Panc1 (cell line): Measurements from ENCODE around the gene SGIP1. TPM values are rescaled to one million over a fixed set of nuclear protein-coding genes. Genes with fewer than 3 reads are reported as not detected.

Experiments
- ATAC-seq: fragments of 200-7000 bp; cut with Tn5 transposase; 2 replicates; pipeline ENCODE4 v1.9.1; 2020; ENCODE audit warnings: mild to moderate bottlenecking, moderate library complexity
- BruUV-seq: library from RNA; stranded (reverse); fragments of 400-500 nt; replicated peaks from 2 replicates; lab custom pipeline; 2021; lab: Mats Ljungman, UMichigan
- CTCF ChIA-PET: fragments of 300-600 bp; sonication (Branson Sonifier 250); formaldehyde crosslinking; loops from one replicate; lab custom pipeline; 2022; ENCODE audit warnings: antibody characterized with exemption; lab: Charles Lee
- POLR2A ChIA-PET: fragments of 300-600 bp; sonication (Branson Sonifier 250); formaldehyde crosslinking; loops from one replicate; lab custom pipeline; 2022; ENCODE audit warnings: antibody characterized with exemption; lab: Charles Lee
- DNase-seq: peaks from one replicate; pipeline ENCODE4 v3.0.0-alpha.2; 2010; ENCODE audit warnings: low read depth, low spot score
- H3K27ac ChIP-seq: 2 replicates; pipeline ENCODE4 v1.5.1; 2011; ENCODE audit warnings: mild to moderate bottlenecking, low read length, inconsistent platforms
- H3K27me3 ChIP-seq: fragments of 200-500 bp; sonication (Bioruptor generic); 2 replicates; pipeline ENCODE4 v1.6.0; 2014; ENCODE audit warnings: low read length, inconsistent platforms; ENCODE audit not compliant: control insufficient read depth, insufficient read depth
- H3K36me3 ChIP-seq: fragments of 200-500 bp; sonication (Bioruptor generic); 2 replicates; pipeline ENCODE4 v1.5.1; 2014; ENCODE audit warnings: inconsistent platforms, mild to moderate bottlenecking, low read length, moderate library complexity; ENCODE audit not compliant: control insufficient read depth, insufficient read depth
- H3K4me1 ChIP-seq: 2 replicates; pipeline ENCODE4 v1.5.1; 2011; ENCODE audit warnings: inconsistent platforms, mild to moderate bottlenecking, low read length, moderate library complexity; ENCODE audit not compliant: control insufficient read depth, insufficient read depth
- H3K4me3 ChIP-seq, 2 experiments: 2 replicates each; pipeline ENCODE4 v1.5.1; 2011 to 2012; ENCODE audit warnings: low read depth in 2 of 2, low read length in 2 of 2, mild to moderate bottlenecking in 2 of 2, inconsistent platforms in 1 of 2, moderate library complexity in 1 of 2
- H3K9me3 ChIP-seq: fragments of 200-500 bp; sonication (Bioruptor generic); 2 replicates; pipeline ENCODE4 v1.5.1; 2014; ENCODE audit warnings: low read depth, mild to moderate bottlenecking, inconsistent platforms, low read length, moderate library complexity; ENCODE audit not compliant: control insufficient read depth, insufficient read depth
- POLR2AphosphoS5 ChIP-seq: IDR thresholded peaks from 2 replicates; pipeline ENCODE4 v1.6.1; 2012; ENCODE audit warnings: mild to moderate bottlenecking, low read depth, low read length, moderate library complexity
- SIN3A ChIP-seq: IDR thresholded peaks from 2 replicates; pipeline ENCODE4 v1.6.1; 2012; ENCODE audit warnings: low read depth, mild to moderate bottlenecking, low read length, moderate library complexity, borderline replicate concordance; ENCODE audit not compliant: insufficient read depth
- TCF7L2 ChIP-seq: IDR thresholded peaks from 2 replicates; pipeline ENCODE4 v1.6.1; 2011; ENCODE audit warnings: mild to moderate bottlenecking, low read depth, low read length, inconsistent platforms
- in situ Hi-C: cut with HindIII; loops from 2 replicates; pipeline ENCODE4 v1.10.0; 2016; ENCODE audit warnings: low sequenced_read_pairs, low pct_unique_long_range_greater_than_20kb
- intact Hi-C: fragments of 100-400 bp; cut with micrococcal nuclease; formaldehyde crosslinking; loops from one replicate; pipeline ENCODE4 v1.10.0; 2022; ENCODE audit not compliant: unreplicated experiment
- total RNA-seq: library from RNA; stranded (reverse); gene quantifications from one replicate; pipeline ENCODE4 v1.2.1, GENCODE V29; 2021; ENCODE audit not compliant: unreplicated experiment
- TF ChIP-seq, protein P1 (sequence below), 2 experiments: IDR thresholded peaks; 2 replicates each; pipeline ENCODE4 v1.6.1; 2011 to 2012; ENCODE audit warnings: low read depth in 2 of 2, control low read depth in 1 of 2, low read length in 1 of 2, mild to moderate bottlenecking in 1 of 2, moderate library complexity in 1 of 2; ENCODE audit not compliant: insufficient read depth in 1 of 2
- TF ChIP-seq, protein P2 (sequence below): fragments of 450-650 bp; IDR thresholded peaks from 2 replicates; pipeline ENCODE4 v1.5.1; 2017; ENCODE audit warnings: mild to moderate bottlenecking

Gene SGIP1
- total RNA-seq, 1 experiment from 2014 or later = 1.6 TPM

DNA sequence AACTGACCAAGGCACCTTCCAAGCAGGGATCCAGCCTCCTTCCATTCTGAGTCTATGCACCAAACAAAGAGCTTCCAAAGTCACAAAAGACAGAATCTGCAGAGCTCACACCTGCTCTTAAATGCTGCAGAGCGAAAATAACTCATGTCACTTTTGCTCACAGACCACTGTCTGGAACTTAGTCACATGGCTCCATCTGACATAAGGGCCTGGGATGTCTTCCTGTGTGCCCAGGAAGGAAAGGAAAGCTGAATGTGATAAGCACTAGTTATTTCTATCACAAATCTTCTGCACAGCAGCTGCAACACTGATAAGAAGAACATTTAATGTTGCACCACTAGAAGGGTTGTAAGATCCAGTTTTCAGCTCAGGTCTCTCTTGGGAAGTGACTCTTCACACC, 39.5 kb upstream of the SGIP1 start:
- Histone ChIP-seq H3K9me3 (no peaks in the 10 kb centered on the region), H3K27ac (no peak overlapping the region), H3K4me3 (no peak overlapping the region), H3K36me3 (no peaks in the 10 kb centered on the region), H3K4me1 (no peaks in the 10 kb centered on the region), H3K27me3 (no peaks in the 10 kb centered on the region)
- CTCF ChIA-PET = no interaction called here
- in situ Hi-C loops (no loop called here), intact Hi-C loops (no loop called here)
- ATAC-seq (no peak), DNase-seq (no peak)
- BruUV-seq = no TSS peak
- POLR2A ChIA-PET = no interaction called here
- TF ChIP-seq SIN3A = no peak
- no peak for TF ChIP-seq POLR2AphosphoS5
- no peak for TF ChIP-seq TCF7L2
- TF ChIP-seq, protein P1, sequence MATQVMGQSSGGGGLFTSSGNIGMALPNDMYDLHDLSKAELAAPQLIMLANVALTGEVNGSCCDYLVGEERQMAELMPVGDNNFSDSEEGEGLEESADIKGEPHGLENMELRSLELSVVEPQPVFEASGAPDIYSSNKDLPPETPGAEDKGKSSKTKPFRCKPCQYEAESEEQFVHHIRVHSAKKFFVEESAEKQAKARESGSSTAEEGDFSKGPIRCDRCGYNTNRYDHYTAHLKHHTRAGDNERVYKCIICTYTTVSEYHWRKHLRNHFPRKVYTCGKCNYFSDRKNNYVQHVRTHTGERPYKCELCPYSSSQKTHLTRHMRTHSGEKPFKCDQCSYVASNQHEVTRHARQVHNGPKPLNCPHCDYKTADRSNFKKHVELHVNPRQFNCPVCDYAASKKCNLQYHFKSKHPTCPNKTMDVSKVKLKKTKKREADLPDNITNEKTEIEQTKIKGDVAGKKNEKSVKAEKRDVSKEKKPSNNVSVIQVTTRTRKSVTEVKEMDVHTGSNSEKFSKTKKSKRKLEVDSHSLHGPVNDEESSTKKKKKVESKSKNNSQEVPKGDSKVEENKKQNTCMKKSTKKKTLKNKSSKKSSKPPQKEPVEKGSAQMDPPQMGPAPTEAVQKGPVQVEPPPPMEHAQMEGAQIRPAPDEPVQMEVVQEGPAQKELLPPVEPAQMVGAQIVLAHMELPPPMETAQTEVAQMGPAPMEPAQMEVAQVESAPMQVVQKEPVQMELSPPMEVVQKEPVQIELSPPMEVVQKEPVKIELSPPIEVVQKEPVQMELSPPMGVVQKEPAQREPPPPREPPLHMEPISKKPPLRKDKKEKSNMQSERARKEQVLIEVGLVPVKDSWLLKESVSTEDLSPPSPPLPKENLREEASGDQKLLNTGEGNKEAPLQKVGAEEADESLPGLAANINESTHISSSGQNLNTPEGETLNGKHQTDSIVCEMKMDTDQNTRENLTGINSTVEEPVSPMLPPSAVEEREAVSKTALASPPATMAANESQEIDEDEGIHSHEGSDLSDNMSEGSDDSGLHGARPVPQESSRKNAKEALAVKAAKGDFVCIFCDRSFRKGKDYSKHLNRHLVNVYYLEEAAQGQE (IDR thresholded peaks at IDR 0.05; ENCODE audit: insufficient read depth in 1 of 2, low read depth in 2 of 2, low read length in 1 of 2) = no peak
- TF ChIP-seq, protein P2, sequence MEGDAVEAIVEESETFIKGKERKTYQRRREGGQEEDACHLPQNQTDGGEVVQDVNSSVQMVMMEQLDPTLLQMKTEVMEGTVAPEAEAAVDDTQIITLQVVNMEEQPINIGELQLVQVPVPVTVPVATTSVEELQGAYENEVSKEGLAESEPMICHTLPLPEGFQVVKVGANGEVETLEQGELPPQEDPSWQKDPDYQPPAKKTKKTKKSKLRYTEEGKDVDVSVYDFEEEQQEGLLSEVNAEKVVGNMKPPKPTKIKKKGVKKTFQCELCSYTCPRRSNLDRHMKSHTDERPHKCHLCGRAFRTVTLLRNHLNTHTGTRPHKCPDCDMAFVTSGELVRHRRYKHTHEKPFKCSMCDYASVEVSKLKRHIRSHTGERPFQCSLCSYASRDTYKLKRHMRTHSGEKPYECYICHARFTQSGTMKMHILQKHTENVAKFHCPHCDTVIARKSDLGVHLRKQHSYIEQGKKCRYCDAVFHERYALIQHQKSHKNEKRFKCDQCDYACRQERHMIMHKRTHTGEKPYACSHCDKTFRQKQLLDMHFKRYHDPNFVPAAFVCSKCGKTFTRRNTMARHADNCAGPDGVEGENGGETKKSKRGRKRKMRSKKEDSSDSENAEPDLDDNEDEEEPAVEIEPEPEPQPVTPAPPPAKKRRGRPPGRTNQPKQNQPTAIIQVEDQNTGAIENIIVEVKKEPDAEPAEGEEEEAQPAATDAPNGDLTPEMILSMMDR = no peak

DNA sequence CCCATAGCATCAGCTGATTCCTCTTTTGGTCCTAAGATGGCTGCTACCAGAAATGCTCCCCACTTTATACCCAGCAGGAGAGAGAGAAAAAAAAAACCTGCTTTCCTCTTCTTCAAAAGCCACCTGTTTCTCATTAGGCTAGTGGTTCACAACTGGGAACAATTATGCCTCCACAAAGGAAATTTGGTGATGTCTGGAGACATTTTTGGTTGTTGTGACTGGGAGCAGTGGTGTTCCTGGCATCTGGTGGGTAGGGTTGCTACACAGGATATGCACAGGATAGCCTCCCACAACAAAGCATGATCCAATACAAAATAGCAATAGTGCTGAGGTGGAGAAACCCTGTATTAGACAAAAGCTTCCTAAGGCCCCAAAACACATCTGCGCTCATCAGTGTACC, 38.5 kb upstream of the SGIP1 start:
- Histone ChIP-seq H3K27ac (no peak overlapping the region), H3K27me3 (no peaks in the 10 kb centered on the region), H3K36me3 (no peaks in the 10 kb centered on the region), H3K4me3 (no peak overlapping the region), H3K4me1 (no peaks in the 10 kb centered on the region), H3K9me3 (no peaks in the 10 kb centered on the region)
- intact Hi-C loops (no loop called here), in situ Hi-C loops (no loop called here)
- TF ChIP-seq TCF7L2 (no peak), SIN3A (no peak), POLR2AphosphoS5 (no peak)
- TF ChIP-seq, protein P1 (IDR thresholded peaks at IDR 0.05; ENCODE audit: insufficient read depth in 1 of 2, low read depth in 2 of 2, low read length in 1 of 2) = no peak
- TF ChIP-seq, protein P2 = no peak
- ATAC-seq (no peak), DNase-seq (no peak)
- POLR2A ChIA-PET = no interaction called here
- CTCF ChIA-PET = no interaction called here
- BruUV-seq = no TSS peak
